Astrocyte of the cerebellum (primary cell): ENCODE results near the gene ZNF778.

Experiments
- DNase-seq: peaks from one replicate; pipeline ENCODE4 v3.0.0-alpha.2; 2011; ENCODE audit warnings: low read depth
- H3K4me3 ChIP-seq: 2 replicates; pipeline ENCODE4 v1.5.1; 2011; ENCODE audit warnings: mild to moderate bottlenecking, low read depth, low read length, moderate library complexity
- CTCF ChIP-seq: IDR thresholded peaks from 2 replicates; pipeline ENCODE4 v1.5.1; 2012; ENCODE audit warnings: low read length, low read depth, moderate library complexity, mild to moderate bottlenecking; ENCODE audit errors: missing control alignments
- in situ Hi-C: cut with HindIII; loops from 2 replicates; pipeline ENCODE4 v1.10.0; 2017; ENCODE audit warnings: low sequenced_read_pairs

Gene ZNF778

GRCh38 chr16:89176147-89176690 lies 41.3 kb upstream of the ZNF778 start:
- in situ Hi-C loops: no loop called here
- H3K4me3 ChIP-seq: no peak overlapping the region
- DNase-seq: no peak
- TF ChIP-seq CTCF: no peak

GRCh38 chr16:89176717-89177116 lies 40.8 kb upstream of the ZNF778 start:
- DNase-seq: no peak
- no peak for TF ChIP-seq CTCF
- H3K4me3 ChIP-seq: no peak overlapping the region
- in situ Hi-C loops: no loop called here

GRCh38 chr16:89177501-89177900 lies 40.0 kb upstream of the ZNF778 start:
- in situ Hi-C loops: no loop called here
- TF ChIP-seq CTCF: no peak
- no peak for DNase-seq
- H3K4me3 ChIP-seq: no peak overlapping the region

GRCh38 chr16:89178453-89179147 lies 38.9 kb upstream of the ZNF778 start:
- in situ Hi-C loops: no loop called here
- TF ChIP-seq CTCF: no peak

GRCh38 chr16:89179148-89179484 lies 38.4 kb upstream of the ZNF778 start:
- TF ChIP-seq CTCF: no peak
- in situ Hi-C loops: no loop called here
- H3K4me3 ChIP-seq: no peak overlapping the region
- no peak for DNase-seq

More at GRCh38 chr16:89178453-89179147, 38.9 kb upstream of the ZNF778 start:
- H3K4me3 ChIP-seq: no peak overlapping the region
- no peak for DNase-seq

- H3K4me3 ChIP-seq: no peak overlapping the region
- no peak for DNase-seq
- no peak for TF ChIP-seq CTCF
- in situ Hi-C loops: no loop called here
Observed at GRCh38 chr16:89179656-89180315, 37.7 kb upstream of the ZNF778 start.
